GM03348 (cell line): ENCODE results near the gene ADAM12.
"Not testable (repeated sequence)": the region's sequence is repeated elsewhere in the genome, so short reads cannot be mapped to it uniquely, and the experiment has no call there.

Source experiments
- DNase-seq: peaks from one replicate; pipeline ENCODE4 v3.0.0; 2012; ENCODE audit warnings: low spot score

The ADAM12 gene

DNA sequence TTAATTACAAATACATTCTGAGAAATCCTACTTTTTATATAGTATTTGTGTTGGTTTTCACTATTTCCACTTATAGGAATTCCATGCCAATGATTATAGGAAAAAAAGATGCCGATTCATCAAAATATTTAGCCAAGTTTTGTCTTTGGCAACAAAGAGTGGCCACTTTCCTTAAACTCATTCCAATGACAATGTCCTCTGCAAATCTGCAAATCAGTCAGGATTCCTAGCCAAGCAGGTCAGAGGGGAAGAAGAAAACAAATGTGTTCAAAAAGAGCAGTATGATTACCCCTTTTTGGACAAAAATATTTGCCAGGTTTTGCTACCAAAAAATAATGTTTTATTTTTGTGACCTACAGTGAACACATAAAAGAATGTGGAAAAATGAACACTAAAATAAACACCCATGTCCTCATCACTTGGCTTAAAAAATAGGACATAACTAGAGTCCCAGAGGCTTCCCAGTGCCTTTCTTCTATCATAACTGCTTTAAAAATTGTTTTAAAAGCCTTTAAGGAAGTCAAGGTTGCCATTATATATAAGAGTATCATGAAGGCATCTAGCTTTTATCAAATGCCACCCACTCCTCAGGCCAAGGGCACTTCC is 125.9 kb downstream of the ADAM12 start:
- DNase-seq, result no peak

GRCh38 chr10:126259760-126260479 is 128.4 kb downstream of the ADAM12 start:
- no peak for DNase-seq

GRCh38 chr10:126256864-126257263 is 131.4 kb downstream of the ADAM12 start:
- DNase-seq, result no peak

- DNase-seq, result no peak
Measured at GRCh38 chr10:126255313-126255712, 133.0 kb downstream of the ADAM12 start.

- no peak for DNase-seq
Measured at GRCh38 chr10:126253611-126253998, 134.7 kb downstream of the ADAM12 start.

GRCh38 chr10:126252884-126253610 is 135.2 kb downstream of the ADAM12 start:
- peak; percentile 84 for DNase-seq

DNA sequence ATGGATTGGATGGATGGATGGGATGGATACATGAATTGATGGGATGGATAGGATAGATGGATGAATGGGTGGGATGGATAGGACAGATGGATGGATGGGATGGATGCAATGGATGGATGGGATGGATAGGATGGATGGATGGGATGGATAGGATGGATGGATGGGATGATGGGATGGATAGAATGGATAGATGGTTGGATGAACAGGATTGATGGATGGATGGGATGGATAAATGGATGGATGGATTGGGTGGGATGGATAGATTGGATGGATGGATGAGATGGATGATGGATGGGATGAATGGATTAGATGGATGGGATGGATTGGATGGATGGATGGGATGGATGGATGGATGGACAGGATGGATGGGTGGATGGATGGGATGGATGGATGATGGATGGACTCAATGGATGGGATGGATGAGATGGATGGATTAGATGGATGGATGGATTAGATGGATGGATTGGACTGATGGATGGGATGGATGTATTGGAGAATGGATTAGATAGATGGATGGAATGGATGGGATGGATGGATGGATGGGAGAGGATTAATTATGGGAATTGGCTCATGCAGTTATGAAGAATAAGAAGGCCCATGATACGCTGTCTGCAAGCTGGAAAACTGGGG is 136.4 kb downstream of the ADAM12 start:
- DNase-seq, result no peak

GRCh38 chr10:126250527-126251310 is 137.6 kb downstream of the ADAM12 start:
- no peak for DNase-seq

DNA sequence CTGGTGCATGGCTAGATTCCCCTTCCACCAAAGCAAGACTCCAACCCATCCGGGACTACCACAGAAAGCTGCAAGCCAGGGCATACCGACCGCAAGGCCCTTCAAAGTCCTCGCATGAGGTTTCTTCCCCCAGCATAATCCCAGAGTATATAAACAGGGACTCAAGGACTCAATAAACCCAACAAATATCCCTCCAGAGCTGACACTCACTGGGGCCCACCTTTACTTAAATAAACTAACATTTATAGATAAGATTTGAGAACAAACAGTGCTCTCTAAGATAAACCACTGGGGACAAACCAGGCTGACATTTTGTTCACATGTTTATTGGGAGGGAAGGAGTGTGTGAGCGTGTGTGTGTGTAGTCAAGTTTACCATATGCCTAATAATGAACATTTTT is 138.2 kb downstream of the ADAM12 start:
- no peak for DNase-seq

- DNase-seq, result peak; percentile 90
Measured at GRCh38 chr10:126247446-126247975, 140.8 kb downstream of the ADAM12 start.

DNA sequence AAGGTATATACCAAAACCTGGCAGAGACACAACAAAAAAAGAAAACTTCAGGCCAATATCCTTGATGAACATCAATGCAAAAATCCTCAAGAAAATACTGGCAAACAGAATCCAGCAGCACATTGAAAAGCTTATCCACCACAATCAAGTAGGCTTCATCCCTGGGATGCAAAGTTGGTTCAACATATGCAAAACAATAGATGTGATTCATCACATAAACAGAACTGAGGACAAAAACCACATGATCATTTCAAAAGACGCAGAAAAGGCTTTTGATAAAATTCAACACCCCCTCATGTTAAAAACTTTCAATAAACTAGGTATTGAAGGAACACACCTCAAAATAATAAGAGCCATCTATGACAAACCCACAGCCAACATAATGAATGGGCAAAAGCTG is 141.9 kb downstream of the ADAM12 start:
- not testable (repeated sequence) for DNase-seq

DNA sequence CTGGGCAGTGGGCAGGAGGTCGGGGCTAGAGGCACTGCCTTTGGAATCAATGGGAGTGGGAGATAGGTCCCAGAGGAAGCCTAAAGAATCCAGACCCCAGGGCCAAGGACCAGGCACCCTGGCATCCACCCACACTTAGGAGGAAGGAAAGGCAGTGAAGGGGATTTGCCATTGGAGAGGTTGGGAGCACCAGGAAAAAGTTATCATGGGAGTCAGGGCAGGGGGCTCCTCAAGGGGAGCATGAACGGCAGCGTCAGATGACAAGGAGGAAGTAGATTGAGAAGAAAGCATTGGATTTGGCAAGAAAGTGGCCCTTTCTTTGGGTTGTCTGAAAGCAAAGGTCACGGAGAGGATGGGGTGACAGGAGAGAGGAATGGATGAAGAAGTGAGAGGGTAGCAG is 142.8 kb downstream of the ADAM12 start:
- DNase-seq, result no peak

DNA sequence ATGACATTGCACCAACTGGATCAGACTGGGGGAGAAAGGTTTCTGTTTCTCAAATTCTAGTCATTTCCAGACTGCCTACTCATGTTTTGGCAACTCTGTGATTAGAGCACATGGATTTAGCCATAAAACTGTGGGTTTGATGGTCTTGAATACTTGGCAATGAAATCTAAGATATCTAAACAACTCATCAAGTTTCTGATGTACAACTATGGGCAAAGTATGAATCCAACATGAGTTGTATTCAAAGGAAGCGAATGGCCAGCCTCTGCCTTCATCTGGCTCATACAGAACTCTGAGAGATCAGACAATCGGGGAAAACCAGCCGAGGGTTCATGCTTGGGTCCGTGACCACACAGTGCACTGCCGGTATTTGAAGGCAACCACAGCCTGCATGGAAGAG is 144.3 kb downstream of the ADAM12 start:
- peak; percentile 83 for DNase-seq

DNA sequence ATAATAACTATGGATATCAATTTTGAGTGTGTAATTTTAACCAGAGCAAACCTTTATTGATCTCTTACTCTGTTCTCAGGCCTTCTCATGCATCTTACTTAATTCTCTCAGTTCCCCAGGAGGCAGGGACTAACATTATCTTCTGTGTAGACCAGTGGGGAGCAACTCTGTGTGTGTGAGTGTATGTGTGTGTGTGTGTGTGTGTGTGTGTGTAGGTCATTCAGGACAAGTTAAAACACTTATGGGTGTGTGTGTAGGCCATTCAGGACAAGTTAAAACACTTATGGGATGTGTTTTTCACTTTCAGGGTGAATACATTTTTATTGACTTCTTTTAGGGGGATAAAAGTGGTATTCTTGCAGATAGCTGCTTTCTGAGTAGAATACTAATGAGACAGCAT is 145.0 kb downstream of the ADAM12 start:
- DNase-seq, result no peak

DNA sequence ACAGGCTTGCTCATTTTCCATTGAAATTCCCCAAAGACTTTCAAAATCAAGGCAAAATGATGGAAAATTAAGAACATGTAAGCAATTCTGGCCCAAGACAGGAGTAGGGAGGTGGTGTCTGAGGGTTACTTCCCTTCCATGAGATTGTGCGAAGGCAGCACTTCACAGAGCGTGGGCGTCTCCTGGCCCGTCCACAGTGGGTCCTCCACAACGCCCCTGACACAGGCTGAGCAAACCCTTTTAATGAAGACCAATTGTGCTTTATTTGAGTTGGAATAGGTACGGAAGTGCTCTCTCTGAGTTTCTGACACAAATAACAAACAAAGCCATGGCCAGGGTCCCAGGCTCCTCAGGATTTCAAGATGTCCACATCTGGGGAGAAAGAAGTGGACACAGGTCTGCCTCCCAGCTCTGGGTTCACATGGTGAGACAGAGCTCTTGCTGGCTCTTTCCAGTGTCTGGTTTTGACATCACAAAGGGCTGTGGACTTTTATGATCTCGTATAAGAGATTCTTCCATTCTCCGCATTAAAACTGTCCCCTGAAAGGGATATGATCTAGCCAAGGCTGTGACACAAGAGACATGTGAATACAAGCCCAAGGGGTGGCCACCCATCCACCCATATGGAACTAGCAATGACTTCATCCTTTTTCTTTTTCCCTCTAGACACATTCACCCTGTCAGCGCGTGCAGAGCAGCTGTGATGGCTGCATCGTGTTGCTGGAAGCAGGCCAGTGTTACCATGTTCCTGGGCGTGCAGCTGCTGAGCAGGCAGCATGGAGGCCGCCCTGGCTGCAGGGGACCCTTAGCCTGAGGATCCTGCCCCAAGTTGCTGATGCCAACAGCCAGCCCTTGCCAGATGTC is 145.6 kb downstream of the ADAM12 start:
- peak; percentile 75 for DNase-seq

DNA sequence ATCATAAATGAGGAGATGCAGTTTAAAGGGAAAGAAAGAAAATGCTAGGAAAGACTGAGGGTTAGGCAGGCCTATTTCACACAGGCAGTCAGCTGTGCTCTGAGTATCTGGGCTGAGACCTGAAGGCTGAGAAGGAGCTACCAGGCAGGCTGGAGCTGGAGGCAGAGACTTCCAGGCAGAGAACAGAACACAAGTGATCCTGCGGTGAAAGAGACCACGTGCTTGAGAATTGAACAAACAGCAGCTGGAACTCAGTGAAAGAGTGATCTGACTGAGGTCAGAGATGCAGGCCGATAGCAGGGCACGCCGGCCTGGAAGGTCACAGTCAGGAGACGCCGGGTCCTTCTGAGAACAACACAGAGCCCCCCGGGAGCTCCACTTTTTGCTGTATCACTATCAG is 147.8 kb downstream of the ADAM12 start:
- no peak for DNase-seq

- DNase-seq, result no peak
Measured at GRCh38 chr10:126239844-126240243, 148.4 kb downstream of the ADAM12 start.

DNA sequence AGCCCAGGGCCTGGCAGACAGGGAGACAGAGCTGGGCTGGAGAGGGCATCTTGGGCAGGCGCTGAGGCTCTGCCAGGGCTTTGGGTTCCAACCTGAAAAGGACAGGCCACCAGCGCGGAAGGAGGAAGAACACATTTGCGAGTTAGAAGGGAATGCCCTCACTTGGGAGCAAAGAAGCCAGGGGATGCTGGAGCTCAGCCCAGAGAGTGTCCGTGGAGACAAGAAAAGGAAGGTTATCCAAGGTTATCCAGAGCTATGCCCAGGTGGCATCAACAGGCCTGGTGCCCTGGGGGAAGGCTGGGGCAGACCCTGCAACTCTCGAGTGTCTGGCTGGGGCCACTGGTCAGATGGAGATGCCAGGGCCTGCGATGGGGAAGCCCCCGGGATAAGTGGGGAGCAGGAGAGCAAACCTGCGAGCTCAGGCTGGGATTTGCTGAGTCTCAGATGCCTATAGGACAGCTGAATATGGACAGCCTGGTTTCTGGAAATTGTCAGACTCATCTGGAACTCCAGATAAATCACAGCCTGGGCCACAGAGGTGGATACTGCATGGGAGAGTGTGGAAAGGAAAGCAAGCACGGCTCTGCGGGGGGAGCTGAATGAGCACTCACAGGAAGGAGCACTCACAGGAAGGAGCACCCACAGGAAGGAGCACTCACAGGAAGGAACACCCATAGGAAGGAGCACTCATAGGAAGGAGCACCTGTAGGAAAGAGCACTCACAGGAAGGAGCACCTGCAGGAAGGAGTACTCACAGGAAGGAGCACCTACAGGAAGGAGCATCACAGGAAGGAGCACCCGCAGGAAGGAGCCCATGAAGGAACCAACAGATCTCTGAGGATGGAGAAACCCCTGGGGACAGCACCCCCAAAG is 152.1 kb downstream of the ADAM12 start:
- no peak for DNase-seq

DNA sequence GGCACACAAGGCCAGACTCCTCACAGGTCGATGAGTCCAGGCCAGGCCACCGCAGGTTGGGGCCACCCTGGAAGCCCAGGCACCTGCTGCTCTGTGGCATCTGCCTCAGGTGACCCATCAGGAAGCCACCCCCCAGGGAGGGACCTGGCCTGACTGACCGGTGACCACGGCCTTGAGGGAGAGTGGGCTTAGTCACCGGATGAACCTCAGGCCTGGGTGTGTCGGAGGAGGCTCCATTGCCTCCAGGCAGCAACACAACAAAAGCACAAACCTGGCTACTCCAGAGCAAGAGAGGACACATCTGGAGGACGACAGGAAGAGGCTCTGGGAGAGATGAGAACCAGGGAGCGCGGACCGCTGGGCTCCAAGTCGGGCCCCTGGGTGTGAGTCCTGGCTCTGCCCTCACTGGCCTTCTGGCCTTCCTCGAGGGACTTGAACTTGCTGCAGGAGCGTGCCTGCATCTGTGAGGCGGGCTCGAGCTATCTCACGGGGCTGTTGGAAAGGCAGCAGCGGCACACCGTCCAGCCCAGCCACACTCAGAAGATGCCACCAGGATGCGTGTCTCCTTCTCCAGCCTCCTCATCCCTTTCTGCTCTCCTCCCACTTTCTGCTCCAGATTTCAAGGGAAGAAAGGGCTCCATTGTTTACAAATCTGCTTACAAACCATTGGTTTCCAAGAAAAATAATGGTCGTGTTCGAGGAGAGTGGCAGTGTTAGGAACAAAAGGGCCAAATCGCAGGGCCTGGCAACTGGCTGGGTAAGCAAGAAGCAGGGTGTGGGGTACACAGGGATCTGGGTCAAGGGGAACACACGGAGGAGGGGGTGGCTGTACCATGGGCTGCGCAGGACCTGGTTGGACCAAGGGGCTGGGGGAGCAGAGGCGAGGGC is 152.9 kb downstream of the ADAM12 start:
- DNase-seq, result no peak
